A673 (cell line): Measurements from ENCODE around the gene KCNA2. TPM values are rescaled to one million over a fixed set of nuclear protein-coding genes. Genes with fewer than 3 reads are reported as not detected.

Source experiments
- BruUV-seq: library from RNA; stranded (reverse); fragments of 400-500 nt; replicated peaks from 2 replicates; lab custom pipeline; 2021; lab: Mats Ljungman, UMichigan
- CTCF ChIA-PET: fragments of 300-600 bp; sonication (Branson Sonifier 250); formaldehyde crosslinking; loops from one replicate; lab custom pipeline; 2022; ENCODE audit warnings: antibody characterized with exemption; lab: Charles Lee
- POLR2A ChIA-PET: fragments of 300-600 bp; sonication (Branson Sonifier 250); formaldehyde crosslinking; loops from one replicate; lab custom pipeline; 2022; ENCODE audit warnings: antibody characterized with exemption; ENCODE audit not compliant: low non-redundant PET; lab: Charles Lee
- DNase-seq: peaks from one replicate; pipeline ENCODE4 v3.0.0-alpha.2; 2015; ENCODE audit warnings: low spot score
- H3K27ac ChIP-seq: fragments of 200-600 bp; sonication (generic); 2 replicates; pipeline ENCODE4 v1.5.1; 2016; ENCODE audit warnings: mixed run types, low read depth, mild to moderate bottlenecking, mixed read lengths, antibody characterized with exemption, low read length; ENCODE audit not compliant: poor library complexity, severe bottlenecking
- H3K27me3 ChIP-seq: fragments of 200-600 bp; sonication (generic); replicated peaks from 2 replicates; pipeline ENCODE4 v1.6.1; 2017; ENCODE audit warnings: mixed run types, low read depth, mild to moderate bottlenecking, mixed read lengths, antibody characterized with exemption, low read length; ENCODE audit not compliant: insufficient read depth, poor library complexity
- H3K36me3 ChIP-seq: fragments of 200-600 bp; sonication (generic); 2 replicates; pipeline ENCODE4 v1.6.1; 2016; ENCODE audit warnings: mixed run types, mild to moderate bottlenecking, mixed read lengths, antibody characterized with exemption, low read length; ENCODE audit not compliant: insufficient read depth, poor library complexity, severe bottlenecking
- H3K4me1 ChIP-seq: fragments of 200-600 bp; sonication (generic); 2 replicates; pipeline ENCODE4 v1.6.1; 2017; ENCODE audit warnings: mixed run types, mild to moderate bottlenecking, mixed read lengths, antibody characterized with exemption, low read length; ENCODE audit not compliant: insufficient read depth, poor library complexity, severe bottlenecking
- H3K4me3 ChIP-seq: fragments of 200-600 bp; sonication (generic); 2 replicates; pipeline ENCODE4 v1.5.1; 2016; ENCODE audit warnings: low read depth, mixed run types, mild to moderate bottlenecking, mixed read lengths, low read length; ENCODE audit not compliant: poor library complexity, severe bottlenecking
- H3K9me3 ChIP-seq: fragments of 200-600 bp; sonication (generic); 2 replicates; pipeline ENCODE4 v1.6.1; 2016; ENCODE audit warnings: mixed run types, low read depth, mild to moderate bottlenecking, mixed read lengths, antibody characterized with exemption, low read length; ENCODE audit not compliant: poor library complexity, severe bottlenecking
- CTCF ChIP-seq: fragments of 300-800, 200-600 bp; sonication (generic); conservative IDR thresholded peaks from 2 replicates; pipeline ENCODE4 v1.5.1; 2017; ENCODE audit warnings: low read depth, mild to moderate bottlenecking, antibody characterized with exemption, low read length, moderate library complexity, mixed read lengths
- EZH2 ChIP-seq: fragments of 200-600 bp; sonication (generic); IDR thresholded peaks from 2 replicates; pipeline ENCODE4 v1.6.1; 2017; ENCODE audit warnings: borderline replicate concordance, low read depth, mild to moderate bottlenecking, mixed read lengths, antibody characterized with exemption, low read length; ENCODE audit not compliant: poor library complexity, severe bottlenecking
- intact Hi-C: fragments of 100-400 bp; cut with micrococcal nuclease; formaldehyde crosslinking; loops from one replicate; pipeline ENCODE4 v1.10.0; 2022; ENCODE audit not compliant: unreplicated experiment
- total RNA-seq: library from RNA; stranded (reverse); gene quantifications from 2 replicates; pipeline ENCODE4 v1.2.3, GENCODE V29; 2021

The KCNA2 gene
- total RNA-seq, 1 experiment from 2014 or later: 46.6 TPM

- no TSS peak for BruUV-seq
- ChIA-PET POLR2A (interaction anchor here (0.6 kb wide), 1 partner anchor 11 kb away, joined by 4 read pairs; no protein-coding TSS in a partner anchor), CTCF (no interaction called here)
- no peak for DNase-seq
- no peak for TF ChIP-seq EZH2
- TF ChIP-seq CTCF: no peak
- Histone ChIP-seq H3K27ac (no peak overlapping the region), H3K4me3 (no peak overlapping the region), H3K9me3 (no peaks in the 10 kb centered on the region), H3K27me3 (no peaks in the 10 kb centered on the region), H3K36me3 (no peaks in the 10 kb centered on the region), H3K4me1 (peaks cover 11% of the 10 kb centered on the region)
- intact Hi-C loops: no loop called here
Measured at GRCh38 chr1:110635434-110635833, 29.3 kb upstream of the KCNA2 start.

GRCh38 chr1:110634455-110635311, 28.5 kb upstream of the KCNA2 start:
- TF ChIP-seq EZH2 (no peak), CTCF (no peak)
- BruUV-seq: no TSS peak
- ChIA-PET POLR2A (interaction anchor here (0.6 kb wide), 1 partner anchor 11 kb away, joined by 4 read pairs; no protein-coding TSS in a partner anchor), CTCF (interaction anchor here (1.2 kb wide), 1 partner anchor 15 kb away, joined by 3 read pairs; no protein-coding TSS in a partner anchor)
- no peaks in the 10 kb centered on the region for H3K36me3 ChIP-seq
- H3K27me3 ChIP-seq: no peaks in the 10 kb centered on the region
- H3K4me3 ChIP-seq: no peak overlapping the region
- intact Hi-C loops: no loop called here
- peaks cover 11% of the 10 kb centered on the region for H3K4me1 ChIP-seq
- H3K27ac ChIP-seq: no peak overlapping the region
- DNase-seq: peak; percentile 76
- H3K9me3 ChIP-seq: no peaks in the 10 kb centered on the region

GRCh38 chr1:110634086-110634454, 27.9 kb upstream of the KCNA2 start:
- BruUV-seq: no TSS peak
- intact Hi-C loops: no loop called here
- no peaks in the 10 kb centered on the region for H3K9me3 ChIP-seq
- no peak for DNase-seq
- ChIA-PET CTCF (interaction anchor here (1.2 kb wide), 1 partner anchor 15 kb away, joined by 3 read pairs; no protein-coding TSS in a partner anchor), POLR2A (no interaction called here)
- H3K4me3 ChIP-seq: no peak overlapping the region
- H3K27me3 ChIP-seq: no peaks in the 10 kb centered on the region
- H3K27ac ChIP-seq: no peak overlapping the region
- H3K4me1 ChIP-seq: peaks cover 11% of the 10 kb centered on the region
- TF ChIP-seq CTCF (no peak), EZH2 (no peak)
- H3K36me3 ChIP-seq: no peaks in the 10 kb centered on the region
